DOHH2 (cell line): Measurements from ENCODE around the gene CTDP1.
A peak's percentile ranks its signal among the peaks of the same experiment; 100 is the strongest.

Source experiments
- H3F3A ChIP-seq: fragments of 200-600 bp; sonication (generic), shearing (Covaris generic); 2 replicates; pipeline ENCODE4 v1.6.0; 2016; ENCODE audit warnings: antibody characterized with exemption, mild to moderate bottlenecking; ENCODE audit not compliant: control insufficient read depth, insufficient read depth
- H3K27ac ChIP-seq: fragments of 200-600 bp; sonication (generic); 2 replicates; pipeline ENCODE4 v1.5.1; 2014; ENCODE audit warnings: low read depth, mild to moderate bottlenecking, low read length, moderate library complexity
- H3K27me3 ChIP-seq: fragments of 200-600 bp; sonication (generic); 2 replicates; pipeline ENCODE4 v1.6.1; 2014; ENCODE audit warnings: mild to moderate bottlenecking, low read length, mixed read lengths; ENCODE audit not compliant: control insufficient read depth
- H3K36me3 ChIP-seq: fragments of 200-600 bp; sonication (generic); 2 replicates; pipeline ENCODE4 v1.6.1; 2014; ENCODE audit warnings: mild to moderate bottlenecking, low read length, moderate library complexity, mixed read lengths; ENCODE audit not compliant: control insufficient read depth
- H3K4me1 ChIP-seq: fragments of 200-600 bp; sonication (generic); 2 replicates; pipeline ENCODE4 v1.6.1; 2014; ENCODE audit warnings: mild to moderate bottlenecking, low read length, mixed read lengths; ENCODE audit not compliant: control insufficient read depth
- H3K4me2 ChIP-seq: fragments of 200-600 bp; sonication (generic); 2 replicates; pipeline ENCODE4 v1.6.0; 2014; ENCODE audit warnings: mild to moderate bottlenecking, low read length, moderate library complexity
- H3K4me3 ChIP-seq: fragments of 200-600 bp; sonication (generic); 2 replicates; pipeline ENCODE4 v1.5.1; 2014; ENCODE audit warnings: mild to moderate bottlenecking, low read length, mixed read lengths
- H3K79me2 ChIP-seq: fragments of 200-600 bp; sonication (generic); 2 replicates; pipeline ENCODE4 v1.6.1; 2014; ENCODE audit warnings: mild to moderate bottlenecking, low read length, mixed read lengths; ENCODE audit not compliant: control insufficient read depth
- H3K9me2 ChIP-seq: fragments of 200-600 bp; sonication (generic); replicated peaks from 2 replicates; pipeline ENCODE4 v1.6.1; 2014; ENCODE audit warnings: mild to moderate bottlenecking, low read length, mixed read lengths; ENCODE audit not compliant: control insufficient read depth
- H3K9me3 ChIP-seq: fragments of 200-600 bp; sonication (generic); 2 replicates; pipeline ENCODE4 v1.6.1; 2014; ENCODE audit warnings: antibody characterized with exemption, low read length, mixed read lengths; ENCODE audit not compliant: control insufficient read depth, insufficient read depth
- H4K20me1 ChIP-seq: fragments of 200-600 bp; sonication (generic); 2 replicates; pipeline ENCODE4 v1.6.0; 2014; ENCODE audit warnings: low read depth, mild to moderate bottlenecking, antibody characterized with exemption, low read length, moderate library complexity; ENCODE audit not compliant: control insufficient read depth, insufficient read depth
- CTCF ChIP-seq: fragments of 200-600 bp; sonication (generic); IDR thresholded peaks from one replicate; pipeline ENCODE4 v1.5.1; 2014; ENCODE audit warnings: antibody characterized with exemption, mild to moderate bottlenecking, low read depth, low read length; ENCODE audit not compliant: poor library complexity, severe bottlenecking
- EZH2phosphoT487 ChIP-seq: fragments of 200-600 bp; sonication (generic); IDR thresholded peaks from 2 replicates; pipeline ENCODE4 v1.6.1; 2017; ENCODE audit warnings: borderline replicate concordance, mild to moderate bottlenecking, antibody characterized with exemption, low read length, moderate library complexity, mixed read lengths

Gene CTDP1

GRCh38 chr18:79784071-79784913 is 104.7 kb downstream of the CTDP1 start:
- H3K4me3 ChIP-seq, result no peak overlapping the region
- no peaks in the 10 kb centered on the region for H3K36me3 ChIP-seq
- H3K27ac ChIP-seq, result no peak overlapping the region
- no peaks in the 10 kb centered on the region for H3K9me2 ChIP-seq
- H3K27me3 ChIP-seq, result peaks cover 7% of the 10 kb centered on the region; the same call in 1 of the 2 replicates
- H3K79me2 ChIP-seq, result no peaks in the 10 kb centered on the region
- peaks cover 6% of the 10 kb centered on the region; the same call in 1 of the 2 replicates for H3K9me3 ChIP-seq
- no peaks in the 10 kb centered on the region for H3F3A ChIP-seq
- H4K20me1 ChIP-seq, result no peaks in the 10 kb centered on the region
- TF ChIP-seq CTCF (no peak), EZH2phosphoT487 (no peak)
- peak overlapping the region; percentile 28; the same call in 1 of the 2 replicates for H3K4me2 ChIP-seq
- peaks cover 10% of the 10 kb centered on the region for H3K4me1 ChIP-seq

GRCh38 chr18:79784965-79785770 is 105.6 kb downstream of the CTDP1 start:
- peaks cover 7% of the 10 kb centered on the region; the same call in 1 of the 2 replicates for H3K27me3 ChIP-seq

GRCh38 chr18:79785831-79786230 is 106.2 kb downstream of the CTDP1 start:
- Histone ChIP-seq H3K4me1 (peaks cover 14% of the 10 kb centered on the region), H4K20me1 (no peaks in the 10 kb centered on the region), H3F3A (no peaks in the 10 kb centered on the region), H3K9me2 (no peaks in the 10 kb centered on the region), H3K27me3 (peaks cover 7% of the 10 kb centered on the region; the same call in 1 of the 2 replicates), H3K9me3 (peaks cover 7% of the 10 kb centered on the region; the same call in 1 of the 2 replicates), H3K79me2 (no peaks in the 10 kb centered on the region), H3K4me3 (no peak overlapping the region), H3K27ac (no peak overlapping the region), H3K4me2 (no peak overlapping the region), H3K36me3 (no peaks in the 10 kb centered on the region)
- no peak for TF ChIP-seq EZH2phosphoT487
- TF ChIP-seq CTCF, result no peak

More at GRCh38 chr18:79784965-79785770, 105.6 kb downstream of the CTDP1 start:
- H3K36me3 ChIP-seq, result no peaks in the 10 kb centered on the region
- H3K27ac ChIP-seq, result no peak overlapping the region
- no peaks in the 10 kb centered on the region for H3K9me2 ChIP-seq
- 0 out of 2 replicates have a peak overlapping the region, but pooled peaks have one; percentile 5 for H3K4me3 ChIP-seq
- TF ChIP-seq EZH2phosphoT487 (no peak), CTCF (no peak)
- no peaks in the 10 kb centered on the region for H4K20me1 ChIP-seq
- H3K4me2 ChIP-seq, result peak overlapping the region; percentile 28
- peaks cover 10% of the 10 kb centered on the region for H3K4me1 ChIP-seq
- H3K79me2 ChIP-seq, result no peaks in the 10 kb centered on the region
- no peaks in the 10 kb centered on the region for H3F3A ChIP-seq
- peaks cover 7% of the 10 kb centered on the region; the same call in 1 of the 2 replicates for H3K9me3 ChIP-seq
